Activated B cell treated with CpG ODN at 0.5 μM for 24 hours (primary cell): ENCODE results near the gene PRKCZ. TPM values are rescaled to one million over a fixed set of nuclear protein-coding genes. Genes with fewer than 3 reads are reported as not detected.
A peak's percentile ranks its signal among the peaks of the same experiment; 100 is the strongest.

Experiments
- ATAC-seq: fragments of 200-7000 bp; cut with Tn5 transposase; one replicate; pipeline ENCODE4 v1.10.0; 2021; ENCODE audit warnings: low read depth, mild to moderate bottlenecking, moderate library complexity
- CTCF ChIA-PET: fragments of 350-600 bp; sonication (Branson Sonifier 250); formaldehyde crosslinking; loops from one replicate; lab custom pipeline; 2021; ENCODE audit warnings: antibody characterized with exemption; lab: Charles Lee
- POLR2A ChIA-PET: fragments of 350-600 bp; sonication (Branson Sonifier 250); formaldehyde crosslinking; loops from one replicate; lab custom pipeline; 2021; ENCODE audit warnings: antibody characterized with exemption; lab: Charles Lee
- DNase-seq: peaks from one replicate; pipeline ENCODE4 v3.0.0; 2022
- H3K27ac Mint-ChIP-seq: one replicate; pipeline ENCODE4 v1.8.0; 2020; ENCODE audit warnings: mixed read lengths
- H3K27me3 Mint-ChIP-seq: one replicate; pipeline ENCODE4 v1.8.0; 2021; ENCODE audit warnings: mixed read lengths
- H3K36me3 Mint-ChIP-seq: one replicate; pipeline ENCODE4 v1.8.0; 2021; ENCODE audit warnings: low read depth, mixed read lengths
- H3K4me1 Mint-ChIP-seq: one replicate; pipeline ENCODE4 v1.8.0; 2021; ENCODE audit warnings: mixed read lengths
- H3K4me3 Mint-ChIP-seq: one replicate; pipeline ENCODE4 v1.8.0; 2020; ENCODE audit warnings: mild to moderate bottlenecking, mixed read lengths
- H3K9me3 Mint-ChIP-seq: one replicate; pipeline ENCODE4 v1.8.0; 2020; ENCODE audit warnings: mixed read lengths
- CTCF ChIP-seq: fragments of 200-600 bp; IDR thresholded peaks from one replicate; pipeline ENCODE4 v1.8.0; 2022; ENCODE audit warnings: antibody characterized with exemption, mild to moderate bottlenecking
- intact Hi-C: fragments of 100-400 bp; cut with micrococcal nuclease; formaldehyde crosslinking; loops from one replicate; pipeline ENCODE4 v1.15.1; 2024
- total RNA-seq: library from RNA; stranded (reverse); gene quantifications from 2 replicates; pipeline ENCODE4 v1.2.3, GENCODE V29; 2022

Gene PRKCZ
- total RNA-seq, 1 donor from 2014 or later: 28.5 TPM

GRCh38 chr1:2025491-2025981 is 24.7 kb upstream of the PRKCZ start:
- peaks cover 28% of the 10 kb centered on the region for H3K27me3 Mint-ChIP-seq
- H3K4me3 Mint-ChIP-seq: no peak overlapping the region
- CTCF ChIA-PET: no interaction called here
- H3K9me3 Mint-ChIP-seq: no peaks in the 10 kb centered on the region
- POLR2A ChIA-PET: interaction anchor here (0.6 kb wide), 2 partner anchors 169 to 592 kb away, joined by 3 to 4 read pairs; no protein-coding TSS in a partner anchor
- no peak overlapping the region for H3K27ac Mint-ChIP-seq
- TF ChIP-seq CTCF: no peak
- DNase-seq (no peak), ATAC-seq (no peak)
- intact Hi-C loops: no loop called here
- peaks cover 8% of the 10 kb centered on the region for H3K4me1 Mint-ChIP-seq
- H3K36me3 Mint-ChIP-seq: no peaks in the 10 kb centered on the region

GRCh38 chr1:2027961-2028583 is 22.1 kb upstream of the PRKCZ start:
- intact Hi-C loops: no loop called here
- no peak for DNase-seq
- ChIA-PET POLR2A (interaction anchor here (0.6 kb wide), 1 partner anchor 1872 kb away, joined by 10 read pairs; the partner anchor contains the start of gene C1orf174), CTCF (interaction anchor here (0.9 kb wide), 1 partner anchor 16 kb away, joined by 3 read pairs; no protein-coding TSS in a partner anchor)
- H3K27me3 Mint-ChIP-seq: peaks cover 13% of the 10 kb centered on the region
- peak; percentile 42 for ATAC-seq
- no peak for TF ChIP-seq CTCF
- H3K4me3 Mint-ChIP-seq: peak overlapping the region; percentile 19
- no peaks in the 10 kb centered on the region for H3K9me3 Mint-ChIP-seq
- H3K27ac Mint-ChIP-seq: no peak overlapping the region
- H3K36me3 Mint-ChIP-seq: no peaks in the 10 kb centered on the region
- peaks cover 8% of the 10 kb centered on the region for H3K4me1 Mint-ChIP-seq

- Mint-ChIP-seq H3K36me3 (no peaks in the 10 kb centered on the region), H3K4me1 (peaks cover 8% of the 10 kb centered on the region), H3K27ac (no peak overlapping the region), H3K9me3 (no peaks in the 10 kb centered on the region), H3K4me3 (no peak overlapping the region), H3K27me3 (peaks cover 8% of the 10 kb centered on the region)
- ChIA-PET CTCF (interaction anchor here (0.9 kb wide), 1 partner anchor 15 kb away, joined by 3 read pairs; no protein-coding TSS in a partner anchor), POLR2A (interaction anchor here (0.6 kb wide), 1 partner anchor 90 kb away, joined by 5 read pairs; no protein-coding TSS in a partner anchor)
- intact Hi-C loops: no loop called here
- DNase-seq (no peak), ATAC-seq (no peak)
- no peak for TF ChIP-seq CTCF
Measured at GRCh38 chr1:2028870-2029560, 21.2 kb upstream of the PRKCZ start.

- DNase-seq: no peak
- peaks cover 8% of the 10 kb centered on the region for H3K27me3 Mint-ChIP-seq
- no peak for ATAC-seq
- no peaks in the 10 kb centered on the region for H3K36me3 Mint-ChIP-seq
- POLR2A ChIA-PET: interaction anchor here (0.6 kb wide), 1 partner anchor 89 kb away, joined by 5 read pairs; no protein-coding TSS in a partner anchor
- no peak overlapping the region for H3K27ac Mint-ChIP-seq
- CTCF ChIA-PET: no interaction called here
- peaks cover 8% of the 10 kb centered on the region for H3K4me1 Mint-ChIP-seq
- H3K9me3 Mint-ChIP-seq: no peaks in the 10 kb centered on the region
- no peak for TF ChIP-seq CTCF
- intact Hi-C loops: no loop called here
- H3K4me3 Mint-ChIP-seq: no peak overlapping the region
Measured at GRCh38 chr1:2029561-2029960, 20.6 kb upstream of the PRKCZ start.
